RWPE1 (cell line): ENCODE data around the gene CNKSR3.

Experiments used
- CTCF ChIA-PET: fragments of 350-600 bp; sonication (Branson Sonifier 250); formaldehyde crosslinking; extraction: SDS; loops from one replicate; lab custom pipeline; 2021; lab: Yijun Ruan, JAX
- POLR2A ChIA-PET: fragments of 400-600 bp; formaldehyde crosslinking; extraction: SDS; loops from one replicate; lab custom pipeline; 2020; ENCODE audit warnings: antibody characterized with exemption; ENCODE audit not compliant: low non-redundant PET; lab: Yijun Ruan, JAX
- DNase-seq: peaks from one replicate; pipeline ENCODE4 v3.0.0; 2012; ENCODE audit warnings: low spot score
- H3K27ac ChIP-seq: fragments of 450-650 bp; 2 replicates; pipeline ENCODE4 v1.5.1; 2017
- CTCF ChIP-seq: fragments of 450-650 bp; conservative IDR thresholded peaks from 2 replicates; pipeline ENCODE4 v1.5.1; 2017; ENCODE audit warnings: low read depth, mild to moderate bottlenecking

Gene CNKSR3

GRCh38 chr6:154512201-154512600 lies 1.7 kb upstream of the CNKSR3 start:
- POLR2A ChIA-PET = no interaction called here

GRCh38 chr6:154511791-154512190 lies 1.3 kb upstream of the CNKSR3 start:
- peak overlapping the region; percentile 89 for H3K27ac ChIP-seq
- no peak for TF ChIP-seq CTCF
- DNase-seq = no peak
- ChIA-PET POLR2A (no interaction called here), CTCF (interaction anchor here (0.7 kb wide), 1 partner anchor 1221 kb away, joined by 3 read pairs; no protein-coding TSS in a partner anchor)

More at GRCh38 chr6:154512201-154512600, 1.7 kb upstream of the CNKSR3 start:
- TF ChIP-seq CTCF = no peak
- CTCF ChIA-PET = interaction anchor here (0.7 kb wide), 1 partner anchor 1222 kb away, joined by 3 read pairs; no protein-coding TSS in a partner anchor
- no peak overlapping the region for H3K27ac ChIP-seq
- no peak for DNase-seq

- ChIA-PET CTCF (interaction anchor here (0.6 to 0.8 kb wide), 2 partner anchors 59 to 235 kb away, joined by 3 read pairs; no protein-coding TSS in a partner anchor), POLR2A (no interaction called here)
- peak overlapping the region; percentile 89 for H3K27ac ChIP-seq
- peak; percentile 31 for DNase-seq
- TF ChIP-seq CTCF = no peak
Observed at GRCh38 chr6:154509421-154510143, 903 bp downstream of the CNKSR3 start.

GRCh38 chr6:154508573-154509375 lies 1.7 kb downstream of the CNKSR3 start:
- peak; percentile 42 for DNase-seq
- peak overlapping the region; percentile 89; the same call in 1 of the 2 replicates for H3K27ac ChIP-seq
- ChIA-PET CTCF (interaction anchor here (0.7 to 1.5 kb wide), 3 partner anchors 43 to 167 kb away, joined by 3 to 4 read pairs (median 3); no protein-coding TSS in a partner anchor), POLR2A (no interaction called here)
- no peak for TF ChIP-seq CTCF

GRCh38 chr6:154506991-154507898 lies 3.2 kb downstream of the CNKSR3 start:
- CTCF ChIA-PET = interaction anchor here (0.7 to 1.5 kb wide), 2 partner anchors 168 to 895 kb away, joined by 3 read pairs; no protein-coding TSS in a partner anchor
- POLR2A ChIA-PET = no interaction called here
- no peak for DNase-seq
- no peak overlapping the region for H3K27ac ChIP-seq
- no peak for TF ChIP-seq CTCF
